WTC11 (cell line): ENCODE measurements around the gene GSG1L.

Experiments
- TF ChIP-seq, protein P1 (sequence below): fragments of 200-600 bp; IDR thresholded peaks from 2 replicates; pipeline ENCODE4 v1.8.0; 2022; ENCODE audit warnings: antibody characterized with exemption
- TF ChIP-seq, protein P2 (sequence below): sonication (generic); formaldehyde crosslinking; IDR thresholded peaks from 2 replicates; pipeline ENCODE4 v1.8.1; 2022; ENCODE audit warnings: mild to moderate bottlenecking, moderate library complexity, missing genetic modification reagents

DNA sequence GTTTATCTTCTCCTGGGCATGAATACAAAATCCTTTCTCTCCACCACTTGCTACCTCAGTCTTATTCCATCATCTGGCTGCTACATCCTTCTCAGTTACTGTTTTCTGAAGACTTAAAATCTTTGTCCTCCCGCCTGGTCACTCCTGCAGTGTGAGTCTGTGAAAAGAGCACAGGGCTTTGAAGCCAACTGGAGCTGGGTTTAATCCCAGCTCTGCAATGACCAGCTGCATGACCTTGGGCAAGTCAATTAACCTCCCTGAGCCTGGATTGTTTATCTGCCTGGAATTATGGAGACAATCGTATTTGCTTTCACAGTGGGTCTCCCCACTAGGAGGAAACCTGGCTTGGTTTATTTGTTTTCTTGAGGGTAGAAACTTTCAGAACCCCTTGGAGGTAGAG lies 183.2 kb downstream of the GSG1L start:
- TF ChIP-seq, protein P1, sequence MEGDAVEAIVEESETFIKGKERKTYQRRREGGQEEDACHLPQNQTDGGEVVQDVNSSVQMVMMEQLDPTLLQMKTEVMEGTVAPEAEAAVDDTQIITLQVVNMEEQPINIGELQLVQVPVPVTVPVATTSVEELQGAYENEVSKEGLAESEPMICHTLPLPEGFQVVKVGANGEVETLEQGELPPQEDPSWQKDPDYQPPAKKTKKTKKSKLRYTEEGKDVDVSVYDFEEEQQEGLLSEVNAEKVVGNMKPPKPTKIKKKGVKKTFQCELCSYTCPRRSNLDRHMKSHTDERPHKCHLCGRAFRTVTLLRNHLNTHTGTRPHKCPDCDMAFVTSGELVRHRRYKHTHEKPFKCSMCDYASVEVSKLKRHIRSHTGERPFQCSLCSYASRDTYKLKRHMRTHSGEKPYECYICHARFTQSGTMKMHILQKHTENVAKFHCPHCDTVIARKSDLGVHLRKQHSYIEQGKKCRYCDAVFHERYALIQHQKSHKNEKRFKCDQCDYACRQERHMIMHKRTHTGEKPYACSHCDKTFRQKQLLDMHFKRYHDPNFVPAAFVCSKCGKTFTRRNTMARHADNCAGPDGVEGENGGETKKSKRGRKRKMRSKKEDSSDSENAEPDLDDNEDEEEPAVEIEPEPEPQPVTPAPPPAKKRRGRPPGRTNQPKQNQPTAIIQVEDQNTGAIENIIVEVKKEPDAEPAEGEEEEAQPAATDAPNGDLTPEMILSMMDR: no peak
- TF ChIP-seq, protein P2, sequence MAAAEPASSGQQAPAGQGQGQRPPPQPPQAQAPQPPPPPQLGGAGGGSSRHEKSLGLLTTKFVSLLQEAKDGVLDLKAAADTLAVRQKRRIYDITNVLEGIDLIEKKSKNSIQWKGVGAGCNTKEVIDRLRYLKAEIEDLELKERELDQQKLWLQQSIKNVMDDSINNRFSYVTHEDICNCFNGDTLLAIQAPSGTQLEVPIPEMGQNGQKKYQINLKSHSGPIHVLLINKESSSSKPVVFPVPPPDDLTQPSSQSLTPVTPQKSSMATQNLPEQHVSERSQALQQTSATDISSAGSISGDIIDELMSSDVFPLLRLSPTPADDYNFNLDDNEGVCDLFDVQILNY: no peak
